GM12892 (cell line): ENCODE measurements around the gene CLEC16A.

Experiments
- DNase-seq: peaks from one replicate; pipeline ENCODE4 v3.0.0; 2011; ENCODE audit not compliant: insufficient read length
- FAIRE-seq: peaks from 2 replicates; lab custom pipeline; 2011; peaks lifted over from hg19 to GRCh38; lab: Jason Lieb, UNC
- POLR2A ChIP-seq: IDR thresholded peaks from 2 replicates; pipeline ENCODE4 v1.6.1; 2011; ENCODE audit warnings: low read depth, low read length, control low read depth
- POLR2AphosphoS5 ChIP-seq: IDR thresholded peaks from 2 replicates; pipeline ENCODE4 v1.6.1; 2011; ENCODE audit warnings: low read depth, low read length, control low read depth
- TAF1 ChIP-seq: IDR thresholded peaks from 2 replicates; pipeline ENCODE4 v1.6.1; 2011; ENCODE audit warnings: low read depth, mild to moderate bottlenecking, control low read depth, low read length, borderline replicate concordance

Gene CLEC16A

GRCh38 chr16:10988879-10989278, 44.5 kb downstream of the CLEC16A start:
- no peak for DNase-seq
- no peak for TF ChIP-seq POLR2AphosphoS5
- no peak for TF ChIP-seq POLR2A
- no peak for TF ChIP-seq TAF1
- FAIRE-seq = no peak

DNA sequence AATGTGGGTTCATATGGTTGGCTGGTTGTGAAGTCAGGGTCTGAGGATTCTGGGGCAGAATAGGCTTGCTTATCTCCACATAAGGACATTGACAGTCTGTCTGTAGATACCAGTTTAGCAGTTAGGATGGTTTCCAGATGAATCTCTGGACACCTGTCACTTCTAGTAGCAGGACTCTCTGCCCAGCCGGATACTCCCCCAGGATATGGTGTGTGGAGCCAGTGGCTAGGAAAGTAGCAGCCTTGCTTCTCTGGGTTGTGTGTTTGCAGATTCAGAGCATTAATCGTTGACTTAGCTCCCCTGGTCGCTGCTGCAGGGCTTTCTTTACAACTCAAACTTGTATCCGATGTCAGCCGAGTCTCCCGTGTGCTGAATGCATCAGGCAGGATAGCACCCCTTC, 45.2 kb downstream of the CLEC16A start:
- FAIRE-seq (no peak), DNase-seq (no peak)
- TF ChIP-seq TAF1 = no peak
- TF ChIP-seq POLR2A = no peak
- no peak for TF ChIP-seq POLR2AphosphoS5

GRCh38 chr16:10990378-10990777, 46.0 kb downstream of the CLEC16A start:
- FAIRE-seq (no peak), DNase-seq (no peak)
- TF ChIP-seq POLR2A (no peak), POLR2AphosphoS5 (no peak), TAF1 (no peak)

- TF ChIP-seq POLR2AphosphoS5 (no peak), POLR2A (no peak), TAF1 (no peak)
- FAIRE-seq (no peak), DNase-seq (no peak)
Observed at GRCh38 chr16:10992112-10992511, 47.7 kb downstream of the CLEC16A start.

DNA sequence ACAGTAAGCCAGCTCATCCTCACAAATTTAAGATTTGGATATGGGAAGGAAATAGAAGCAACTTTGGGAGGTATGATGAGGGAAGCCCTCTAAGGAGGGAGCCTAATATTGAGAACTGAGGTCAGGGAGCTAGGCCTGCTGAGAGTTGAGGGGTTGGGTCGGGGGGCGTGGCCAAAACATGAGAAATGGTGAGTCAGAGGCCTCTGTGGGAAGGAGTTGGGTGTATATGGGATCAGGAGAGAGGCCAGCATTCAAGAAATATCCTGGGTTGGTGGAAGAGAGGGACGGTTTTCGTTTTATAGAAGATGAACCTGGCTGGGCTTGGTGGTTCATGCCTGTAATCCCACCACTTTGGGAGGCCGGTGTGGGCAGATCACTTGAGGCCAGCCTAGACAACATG, 48.4 kb downstream of the CLEC16A start:
- FAIRE-seq (no peak), DNase-seq (no peak)
- TF ChIP-seq POLR2A (no peak), TAF1 (no peak), POLR2AphosphoS5 (no peak)

GRCh38 chr16:10993649-10994048, 49.3 kb downstream of the CLEC16A start:
- FAIRE-seq (no peak), DNase-seq (no peak)
- TF ChIP-seq TAF1 (no peak), POLR2AphosphoS5 (no peak), POLR2A (no peak)

GRCh38 chr16:10994571-10994970, 50.2 kb downstream of the CLEC16A start:
- no peak for DNase-seq
- no peak for FAIRE-seq

DNA sequence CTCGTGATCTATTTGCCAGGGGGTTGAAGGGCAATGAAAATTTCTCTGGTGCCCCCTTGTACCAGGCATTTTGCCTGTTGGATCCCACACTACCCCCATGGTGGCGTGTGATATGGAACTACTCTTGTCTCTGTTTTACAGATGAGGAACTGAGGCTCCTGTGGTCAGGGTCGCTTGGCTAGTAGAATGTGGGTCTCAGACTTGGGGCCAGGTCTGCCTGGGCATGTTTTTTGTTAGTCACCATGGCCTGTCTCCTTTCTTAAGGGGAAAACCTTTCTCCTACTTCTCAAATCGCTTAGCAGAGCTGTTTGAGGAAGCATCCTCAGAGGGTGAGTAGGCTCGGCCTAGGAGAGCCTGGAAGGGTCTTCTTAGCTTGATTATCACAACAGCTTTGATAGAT, 51.2 kb downstream of the CLEC16A start:
- TF ChIP-seq TAF1 = no peak
- TF ChIP-seq POLR2AphosphoS5 = no peak
- TF ChIP-seq POLR2A = no peak
- no peak for FAIRE-seq
- no peak for DNase-seq

More at GRCh38 chr16:10994571-10994970, 50.2 kb downstream of the CLEC16A start:
- TF ChIP-seq POLR2AphosphoS5 (no peak), TAF1 (no peak), POLR2A (no peak)

DNA sequence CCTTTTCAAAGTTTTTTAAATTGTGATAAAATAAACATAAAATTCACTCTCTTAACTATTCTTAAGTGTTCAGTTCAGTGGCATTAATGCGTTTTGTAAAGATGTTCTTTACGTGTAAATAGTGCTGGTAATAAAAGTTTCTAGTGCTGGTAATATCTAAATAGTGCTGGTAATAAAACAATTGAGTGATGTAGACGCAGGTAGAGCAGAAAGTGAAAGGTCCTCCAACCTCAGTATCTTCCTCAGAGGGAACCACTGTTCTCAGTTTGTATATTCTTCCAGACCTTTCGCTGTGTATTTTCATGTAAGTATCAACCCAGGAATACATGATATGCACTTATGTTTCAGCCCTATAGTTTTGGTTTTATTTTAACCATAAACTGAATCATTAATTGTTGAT, 53.1 kb downstream of the CLEC16A start:
- TF ChIP-seq TAF1 = no peak
- TF ChIP-seq POLR2AphosphoS5 = no peak
- TF ChIP-seq POLR2A = no peak
- FAIRE-seq (no peak), DNase-seq (no peak)

DNA sequence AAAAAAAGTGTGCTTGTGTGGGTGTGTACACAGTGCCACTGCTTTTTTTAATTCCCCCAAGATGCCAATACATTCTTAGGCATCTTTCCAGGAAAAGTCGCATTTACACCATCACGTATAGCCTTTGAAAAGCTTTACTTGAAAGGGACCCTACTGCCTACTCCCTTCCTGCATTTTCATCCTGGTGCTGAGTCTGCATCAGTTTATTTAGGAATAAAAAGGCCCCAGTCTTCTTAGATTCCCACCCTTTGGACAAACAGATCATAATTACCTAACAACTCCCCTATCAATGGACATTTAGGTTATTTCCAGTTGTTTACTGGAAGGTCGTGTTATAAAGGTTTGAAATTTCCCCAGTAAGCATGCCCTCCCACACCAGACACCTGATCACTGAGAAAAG, 54.9 kb downstream of the CLEC16A start:
- FAIRE-seq (no peak), DNase-seq (no peak)
- TF ChIP-seq POLR2A = no peak
- TF ChIP-seq TAF1 = no peak
- TF ChIP-seq POLR2AphosphoS5 = no peak

DNA sequence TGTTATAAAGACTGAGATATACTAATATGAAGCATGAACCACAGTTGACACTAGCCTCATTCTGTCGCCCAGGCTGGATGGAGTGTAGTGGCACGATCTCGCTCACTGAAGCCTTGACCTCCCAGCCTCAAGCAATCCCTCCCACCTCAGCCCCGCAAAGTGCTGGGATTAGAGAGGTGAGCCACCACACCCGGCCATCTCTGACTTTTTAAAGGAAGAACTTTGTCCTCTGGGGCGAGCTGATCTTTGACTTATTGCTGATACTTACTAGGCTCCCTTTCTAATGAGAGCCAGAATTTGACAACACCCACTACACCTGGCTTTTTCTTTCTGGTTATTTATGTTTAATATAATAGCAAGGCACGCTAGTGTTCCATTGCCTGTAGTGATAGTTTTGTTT, 57.2 kb downstream of the CLEC16A start:
- no peak for FAIRE-seq
- TF ChIP-seq POLR2AphosphoS5 (no peak), POLR2A (no peak), TAF1 (no peak)
- no peak for DNase-seq

DNA sequence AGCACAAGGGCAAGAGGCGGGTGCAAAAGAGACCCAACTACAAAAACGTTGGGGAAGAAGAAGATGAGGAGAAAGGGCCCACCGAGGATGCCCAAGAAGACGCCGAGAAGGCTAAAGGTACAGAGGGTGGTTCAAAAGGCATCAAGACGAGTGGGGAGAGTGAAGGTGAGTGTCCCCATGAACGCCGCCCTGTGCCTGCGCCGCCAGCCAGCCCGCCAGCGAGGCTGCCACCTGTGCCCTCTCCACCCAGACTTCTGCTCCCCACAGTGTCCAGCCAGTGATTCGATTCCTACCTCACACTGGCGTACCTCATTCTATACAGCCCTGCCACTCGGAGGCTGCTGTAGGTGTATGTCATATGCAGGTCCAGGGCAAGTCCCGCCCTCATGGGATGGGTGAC, 58.8 kb downstream of the CLEC16A start:
- no peak for TF ChIP-seq TAF1
- no peak for TF ChIP-seq POLR2A
- no peak for FAIRE-seq
- no peak for DNase-seq

DNA sequence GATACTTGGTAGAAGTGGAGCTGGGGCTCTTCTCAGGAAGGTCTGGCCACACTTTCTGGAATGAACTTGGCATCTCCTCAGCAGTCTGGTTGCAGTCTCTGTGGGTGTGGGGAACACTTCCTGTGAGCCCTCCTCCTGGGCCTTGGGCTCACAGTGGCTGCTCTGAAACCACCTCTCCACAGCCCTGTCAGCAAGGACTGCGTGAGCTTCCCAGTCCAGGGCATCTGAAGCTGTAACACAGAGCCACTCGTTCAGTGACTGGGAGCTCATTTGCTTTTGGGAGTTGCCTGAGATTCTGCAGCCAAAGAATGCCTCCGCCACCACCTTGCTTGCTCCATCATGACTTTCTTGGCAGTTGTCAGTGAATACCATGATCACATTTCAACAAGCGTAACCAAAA, 60.0 kb downstream of the CLEC16A start:
- FAIRE-seq (no peak), DNase-seq (no peak)
- no peak for TF ChIP-seq POLR2A
- no peak for TF ChIP-seq POLR2AphosphoS5
